Lower lobe of right lung (tissue), 2 donors: ENCODE results near the gene SLC24A5. TPM values are rescaled to one million over a fixed set of nuclear protein-coding genes. Genes with fewer than 3 reads are reported as not detected.

ENCODE experiments used
- ATAC-seq, 2 donors: fragments of 200-7000 bp; cut with Tn5 transposase; one replicate each; pipeline ENCODE4 v1.9.1; 2020 to 2022; ENCODE audit warnings: mild to moderate bottlenecking in 2 of 2, moderate library complexity in 2 of 2
- DNase-seq: peaks from one replicate; pipeline ENCODE4 v3.0.0-alpha.2; 2020
- H3K27ac ChIP-seq: fragments of 200-600 bp; one replicate; pipeline ENCODE4 v1.8.0; 2022
- H3K27me3 ChIP-seq: fragments of 200-600 bp; one replicate; pipeline ENCODE4 v1.8.0; 2022; ENCODE audit warnings: low read depth
- H3K36me3 ChIP-seq: fragments of 200-600 bp; one replicate; pipeline ENCODE4 v1.8.0; 2022; ENCODE audit warnings: mild to moderate bottlenecking
- H3K4me1 ChIP-seq: fragments of 200-600 bp; one replicate; pipeline ENCODE4 v1.8.0; 2022
- H3K4me3 ChIP-seq: fragments of 200-600 bp; one replicate; pipeline ENCODE4 v1.8.0; 2022; ENCODE audit warnings: mild to moderate bottlenecking
- H3K9me3 ChIP-seq: fragments of 200-600 bp; one replicate; pipeline ENCODE4 v1.8.0; 2022
- CTCF ChIP-seq: fragments of 200-600 bp; IDR thresholded peaks from one replicate; pipeline ENCODE4 v1.8.0; 2022; ENCODE audit warnings: antibody characterized with exemption, mild to moderate bottlenecking
- intact Hi-C: fragments of 100-400 bp; cut with DNase I; formaldehyde crosslinking; loops from one replicate; pipeline ENCODE4 v1.11.0; 2022
- long read RNA-seq: library from polyadenylated mRNA; unstranded; transcript quantifications from one replicate; pipeline ENCODE4 v2.0.0, GENCODE V29; 2021
- total RNA-seq: library from RNA; stranded (reverse); fragmentation: NEBNext Ultra II Directional; extraction: Animal tissue kit (Norgen Biotek cat#: 25700); gene quantifications from one replicate; pipeline ENCODE4 v1.2.1, GENCODE V29; 2021
- donor health status: DM: no; HTN: yes; CAD: no; lungs with severe emphysema.

The SLC24A5 gene
- not detected for total RNA-seq
- long read RNA-seq = 0 reads

DNA sequence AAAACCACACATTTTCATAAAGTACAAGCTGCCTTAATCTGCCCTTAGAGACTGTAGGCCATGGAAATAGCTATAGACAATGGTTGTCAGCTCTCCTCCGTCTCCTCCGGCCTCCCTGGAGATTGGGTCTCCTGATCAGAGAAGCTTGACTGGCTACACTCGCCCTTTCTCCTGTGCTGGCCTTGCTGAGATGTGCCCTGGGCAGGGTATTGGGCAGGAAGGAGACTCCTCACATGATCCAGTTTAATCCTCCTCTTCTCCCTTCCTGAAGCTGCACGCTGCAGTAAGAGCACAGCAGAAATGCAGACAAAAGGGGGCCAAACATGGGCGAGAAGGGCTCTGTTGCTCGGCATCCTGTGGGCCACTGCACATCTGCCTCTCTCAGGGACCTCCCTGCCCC is at the start of gene SLC24A5:
Gene SLC24A5 (plus strand): TSS at position 246 of the 400 bp plus-strand sequence. CDS start 55 bp downstream, at position 301.
- H3K4me3 ChIP-seq = no peak within 1 kb of the TSS
- intact Hi-C loops = no loop called here
- H3K4me1 ChIP-seq = no peaks in the 10 kb centered on the region
- no peak for TF ChIP-seq CTCF
- no peaks in the 10 kb centered on the region for H3K9me3 ChIP-seq
- ATAC-seq = no peak
- no peak within 1 kb of the TSS for H3K27ac ChIP-seq
- H3K36me3 ChIP-seq = no peaks in the 10 kb centered on the region
- H3K27me3 ChIP-seq = no peaks in the 10 kb centered on the region
- DNase-seq = no peak

- no peaks in the 10 kb centered on the region for H3K4me1 ChIP-seq
- no peak for TF ChIP-seq CTCF
- no peaks in the 10 kb centered on the region for H3K36me3 ChIP-seq
- H3K27ac ChIP-seq = no peak overlapping the region
- ATAC-seq = no peak
- no peaks in the 10 kb centered on the region for H3K27me3 ChIP-seq
- H3K4me3 ChIP-seq = no peak overlapping the region
- DNase-seq = no peak
- no peaks in the 10 kb centered on the region for H3K9me3 ChIP-seq
- intact Hi-C loops = no loop called here
Observed at GRCh38 chr15:48072941-48073340, 47.8 kb upstream of the SLC24A5 start.

GRCh38 chr15:48073881-48074280 is 46.9 kb upstream of the SLC24A5 start:
- Histone ChIP-seq H3K27ac (no peak overlapping the region), H3K36me3 (no peaks in the 10 kb centered on the region), H3K9me3 (no peaks in the 10 kb centered on the region), H3K27me3 (no peaks in the 10 kb centered on the region), H3K4me3 (no peak overlapping the region), H3K4me1 (no peaks in the 10 kb centered on the region)
- TF ChIP-seq CTCF = no peak
- intact Hi-C loops = no loop called here
- DNase-seq = no peak
- no peak for ATAC-seq

- no peaks in the 10 kb centered on the region for H3K27me3 ChIP-seq
- H3K4me1 ChIP-seq = no peaks in the 10 kb centered on the region
- intact Hi-C loops = no loop called here
- no peak for ATAC-seq
- TF ChIP-seq CTCF = no peak
- no peak overlapping the region for H3K27ac ChIP-seq
- no peaks in the 10 kb centered on the region for H3K36me3 ChIP-seq
- no peak overlapping the region for H3K4me3 ChIP-seq
- no peaks in the 10 kb centered on the region for H3K9me3 ChIP-seq
- DNase-seq = no peak
Observed at GRCh38 chr15:48076454-48076853, 44.3 kb upstream of the SLC24A5 start.

- no peak overlapping the region for H3K27ac ChIP-seq
- H3K9me3 ChIP-seq = no peaks in the 10 kb centered on the region
- DNase-seq (no peak), ATAC-seq (no peak)
- no peaks in the 10 kb centered on the region for H3K27me3 ChIP-seq
- no peaks in the 10 kb centered on the region for H3K4me1 ChIP-seq
- no peak overlapping the region for H3K4me3 ChIP-seq
- no peak for TF ChIP-seq CTCF
- H3K36me3 ChIP-seq = no peaks in the 10 kb centered on the region
- intact Hi-C loops = no loop called here
Observed at GRCh38 chr15:48077616-48078184, 43.1 kb upstream of the SLC24A5 start.
